Dermis blood vessel endothelial cell (primary cell): ENCODE data around the gene RRP7A. TPM values are rescaled to one million over a fixed set of nuclear protein-coding genes. Genes with fewer than 3 reads are reported as not detected.
A peak's percentile ranks its signal among the peaks of the same experiment; 100 is the strongest.
"Not testable (repeated sequence)": the region's sequence is repeated elsewhere in the genome, so short reads cannot be mapped to it uniquely, and the experiment has no call there.

Experiments used
- DNase-seq: peaks from one replicate; pipeline ENCODE4 v3.0.0; 2010
- total RNA-seq: library from RNA; depleted of rRNA; stranded (reverse); fragments of >200 nt; gene quantifications from 2 replicates; pipeline ENCODE4 v1.2.3, GENCODE V29; 2014

RRP7A gene
- total RNA-seq, 1 donor from 2014 or later: 30.8 TPM

DNA sequence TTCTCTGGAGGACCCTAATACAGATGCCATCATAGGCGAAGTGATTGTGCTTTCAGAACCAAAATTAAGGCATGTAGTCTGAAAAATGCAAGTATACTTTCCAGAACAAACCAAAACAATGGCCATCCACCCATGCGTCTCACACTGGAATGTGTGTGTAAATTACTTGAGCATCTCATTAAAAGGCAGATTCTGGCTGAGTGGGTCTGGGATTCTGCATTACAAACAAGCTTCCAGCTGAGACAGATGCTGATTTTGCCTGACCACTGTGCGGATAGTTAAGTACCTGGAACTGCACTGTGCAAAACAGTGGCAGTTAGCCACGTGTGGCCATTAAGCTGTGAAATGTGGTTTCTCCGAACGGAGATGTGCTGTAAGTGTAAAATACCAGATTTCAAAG lies 26.2 kb downstream of the RRP7A start:
- DNase-seq: no peak

DNA sequence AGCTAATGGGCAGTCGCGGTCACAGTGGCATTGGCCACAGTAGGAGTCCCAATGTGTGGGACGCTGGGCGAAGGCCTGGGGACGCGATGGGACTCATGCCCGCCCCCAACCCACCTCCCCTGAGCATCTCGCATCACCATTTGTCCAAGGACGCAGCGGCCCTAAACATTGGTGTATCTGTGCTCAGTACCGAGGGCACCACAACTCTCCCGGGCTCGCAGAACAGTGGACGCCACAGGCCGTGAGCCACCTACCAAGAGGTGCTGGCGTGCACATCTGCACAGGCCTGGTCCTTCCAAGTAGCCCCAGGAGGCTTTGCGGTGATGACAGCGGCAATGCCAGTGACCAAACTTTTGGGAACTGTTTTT lies 27.3 kb downstream of the RRP7A start:
- DNase-seq: no peak

DNA sequence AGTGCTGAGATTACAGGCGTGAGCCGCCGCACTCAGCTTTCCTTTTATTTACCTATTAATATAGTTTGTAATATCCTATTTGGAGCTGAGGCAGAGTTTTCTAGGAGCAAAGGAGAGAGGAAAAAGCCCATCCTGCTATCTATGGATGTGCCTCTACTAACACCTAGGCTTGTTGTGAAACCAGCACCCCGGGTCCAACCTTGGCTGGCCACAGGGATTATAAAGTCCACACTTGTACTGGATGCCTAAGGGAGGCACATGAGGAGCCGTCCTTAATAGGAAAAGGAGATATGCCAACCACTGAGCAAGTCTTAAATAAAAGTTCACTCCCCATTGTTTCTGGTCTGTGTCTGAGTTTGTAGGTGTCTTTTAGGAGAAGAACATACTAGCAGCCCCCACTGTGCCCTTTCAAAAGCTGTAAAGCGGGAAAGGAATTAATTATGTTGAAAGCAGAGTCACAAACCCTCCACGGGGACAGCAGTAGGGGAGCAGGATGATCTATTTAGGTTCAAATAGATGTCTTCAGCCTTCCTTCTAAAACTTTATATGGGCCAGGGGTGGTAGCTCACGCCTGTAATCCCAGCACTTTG lies 29.3 kb downstream of the RRP7A start:
- no peak for DNase-seq

DNA sequence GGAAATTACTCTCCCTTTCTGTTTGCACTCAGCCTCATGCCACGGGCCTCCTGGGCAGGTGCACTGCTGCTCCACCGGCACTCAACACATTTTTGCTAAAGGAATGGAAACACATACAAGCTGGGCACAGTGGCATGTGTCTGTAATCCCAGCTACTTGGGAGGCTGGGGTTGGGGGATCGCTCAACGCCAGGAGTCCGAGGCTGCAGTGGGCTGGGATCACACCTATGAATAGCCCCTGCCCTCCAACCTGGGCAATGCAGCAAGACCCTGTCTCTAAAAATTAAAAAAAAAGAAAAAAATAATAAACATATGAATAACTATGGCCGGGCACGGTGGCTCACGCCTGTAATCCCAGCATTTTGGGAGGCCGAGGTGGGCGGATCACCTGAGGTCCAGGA lies 30.6 kb downstream of the RRP7A start:
- no peak for DNase-seq

DNA sequence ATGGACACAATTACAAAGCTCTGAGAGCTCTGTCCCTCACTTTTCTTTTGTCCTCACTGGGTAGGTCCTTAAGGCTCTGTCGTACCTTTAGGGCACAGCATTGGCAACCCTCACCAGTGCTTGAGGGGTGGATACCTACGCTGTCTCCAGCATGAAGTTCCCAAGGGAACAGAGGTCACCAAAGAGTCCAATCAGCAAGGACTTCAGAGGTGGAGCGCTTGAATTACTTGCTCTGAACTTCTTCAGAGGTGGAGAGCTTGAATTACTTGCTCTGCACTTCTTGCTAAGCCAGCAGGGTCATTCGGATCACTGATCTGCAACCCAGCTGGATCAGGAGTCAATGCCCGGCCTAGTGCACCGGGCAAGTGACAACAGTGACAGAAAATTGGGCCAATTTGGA lies 35.1 kb downstream of the RRP7A start:
- no peak for DNase-seq

DNA sequence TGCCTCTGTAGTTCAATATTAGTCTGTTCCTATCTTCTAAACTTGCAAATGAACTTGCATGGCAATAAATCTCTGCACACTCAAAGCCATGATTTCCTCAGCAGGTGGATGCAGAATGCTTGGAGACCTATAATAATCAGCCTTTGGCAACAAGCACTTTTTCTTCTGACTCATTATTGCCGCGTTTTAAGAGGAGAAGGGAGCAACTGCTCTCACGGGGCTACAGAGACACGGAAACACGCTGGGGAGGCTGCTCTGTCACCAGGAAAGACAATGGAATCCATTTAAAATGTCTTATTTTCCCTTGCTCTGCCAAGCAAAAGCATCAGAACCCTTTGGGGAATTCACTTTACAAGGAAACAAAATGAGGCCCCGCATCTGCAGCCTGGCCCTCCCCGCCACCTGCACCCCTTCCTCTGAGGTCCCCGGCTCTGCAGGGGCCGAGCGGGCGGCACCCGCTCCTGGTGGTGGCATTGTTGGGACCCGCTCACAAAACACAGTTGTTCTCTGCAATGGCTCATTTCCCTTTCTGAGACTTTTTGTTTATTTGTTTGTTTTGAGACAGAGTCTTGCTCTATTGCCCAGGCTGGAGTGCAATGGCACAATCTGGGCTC lies 35.9 kb downstream of the RRP7A start:
- DNase-seq: not testable (repeated sequence)

DNA sequence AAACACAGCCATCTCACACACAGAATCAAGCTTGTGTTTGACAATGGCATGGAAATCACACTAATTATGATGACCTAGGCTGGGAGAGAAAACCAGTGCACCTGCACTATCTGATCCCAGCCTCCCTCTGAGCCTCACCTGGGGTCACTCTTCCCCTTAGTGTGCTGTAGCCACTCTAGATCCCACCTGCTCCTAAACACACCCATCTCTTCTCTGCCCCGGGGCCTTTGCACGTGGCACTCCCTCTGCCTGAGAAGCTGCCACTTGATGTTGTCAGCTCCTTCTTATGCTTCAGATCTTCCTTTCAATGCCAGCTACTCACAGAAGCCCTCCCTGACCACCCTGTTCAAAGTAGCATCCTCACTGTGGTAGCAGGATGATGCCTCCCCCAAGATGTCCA lies 44.5 kb downstream of the RRP7A start:
- no peak for DNase-seq

DNA sequence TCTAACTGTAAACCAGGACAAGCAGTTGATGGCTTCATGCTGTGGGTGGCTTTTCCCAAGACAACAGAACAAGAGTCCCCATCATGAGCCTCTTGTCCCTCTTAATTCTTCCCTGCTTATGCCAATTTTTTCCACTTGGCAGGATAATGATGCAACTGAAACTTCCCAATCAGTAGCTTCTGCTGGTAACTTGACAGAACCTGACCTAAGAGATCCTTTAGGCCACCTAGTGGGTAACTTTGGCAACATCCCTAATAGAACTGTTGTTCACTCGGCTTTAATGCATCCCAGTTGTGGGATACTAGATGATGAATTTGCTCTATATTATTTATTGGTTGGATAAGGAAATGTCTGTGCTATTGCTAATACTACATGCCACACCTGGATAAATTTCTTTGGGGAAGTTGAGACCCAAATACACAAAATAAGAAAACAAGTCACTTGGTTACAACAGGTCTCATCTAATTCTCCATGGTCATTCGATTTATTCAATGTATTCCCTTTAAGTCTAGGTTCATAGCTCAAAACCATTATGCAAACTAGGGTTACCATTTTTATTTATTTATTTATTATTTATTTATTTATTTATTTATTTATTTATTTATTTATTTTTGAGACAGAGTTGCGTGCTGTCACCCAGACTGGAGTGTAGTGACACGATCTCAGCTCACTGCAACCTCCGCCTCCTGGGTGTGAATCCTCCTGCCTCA lies 46.0 kb downstream of the RRP7A start:
- DNase-seq: peak; percentile 74

DNA sequence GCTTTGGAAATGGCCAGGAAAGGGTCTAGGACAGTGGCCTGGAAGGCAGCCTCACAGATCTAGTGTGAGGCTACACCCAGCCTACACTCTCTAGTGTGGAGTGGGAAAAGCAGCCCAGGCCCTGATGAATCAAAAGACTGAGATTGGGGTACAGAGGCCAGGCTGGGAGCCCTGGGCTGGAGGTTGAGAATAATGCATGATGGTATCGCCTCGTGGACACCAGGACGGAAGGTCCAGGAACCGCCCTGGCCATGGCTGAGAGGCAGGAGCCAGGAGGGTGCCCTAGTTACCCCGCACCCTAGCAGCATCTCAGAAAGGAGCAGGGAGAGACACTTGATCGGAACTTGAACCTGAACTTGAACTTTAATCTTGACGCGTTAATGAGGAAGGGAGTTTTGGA lies 46.9 kb downstream of the RRP7A start:
- no peak for DNase-seq

DNA sequence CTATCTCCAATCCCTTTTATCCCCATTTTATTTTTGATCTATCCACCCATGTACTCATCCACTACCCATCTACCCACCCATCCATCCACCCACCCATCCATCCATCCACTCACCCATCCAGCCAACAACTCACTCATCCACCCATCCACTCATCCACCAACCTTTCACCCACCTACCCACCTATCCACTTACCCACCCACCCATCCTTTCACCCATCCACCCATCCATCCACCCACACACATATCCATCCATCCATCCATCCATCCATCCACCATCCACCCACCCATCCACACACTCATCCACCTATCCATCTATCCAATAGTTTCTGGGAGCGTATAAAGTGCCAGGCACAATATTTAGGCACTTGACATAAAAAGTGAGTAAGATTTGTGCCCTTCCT lies 48.2 kb downstream of the RRP7A start:
- DNase-seq: no peak

DNA sequence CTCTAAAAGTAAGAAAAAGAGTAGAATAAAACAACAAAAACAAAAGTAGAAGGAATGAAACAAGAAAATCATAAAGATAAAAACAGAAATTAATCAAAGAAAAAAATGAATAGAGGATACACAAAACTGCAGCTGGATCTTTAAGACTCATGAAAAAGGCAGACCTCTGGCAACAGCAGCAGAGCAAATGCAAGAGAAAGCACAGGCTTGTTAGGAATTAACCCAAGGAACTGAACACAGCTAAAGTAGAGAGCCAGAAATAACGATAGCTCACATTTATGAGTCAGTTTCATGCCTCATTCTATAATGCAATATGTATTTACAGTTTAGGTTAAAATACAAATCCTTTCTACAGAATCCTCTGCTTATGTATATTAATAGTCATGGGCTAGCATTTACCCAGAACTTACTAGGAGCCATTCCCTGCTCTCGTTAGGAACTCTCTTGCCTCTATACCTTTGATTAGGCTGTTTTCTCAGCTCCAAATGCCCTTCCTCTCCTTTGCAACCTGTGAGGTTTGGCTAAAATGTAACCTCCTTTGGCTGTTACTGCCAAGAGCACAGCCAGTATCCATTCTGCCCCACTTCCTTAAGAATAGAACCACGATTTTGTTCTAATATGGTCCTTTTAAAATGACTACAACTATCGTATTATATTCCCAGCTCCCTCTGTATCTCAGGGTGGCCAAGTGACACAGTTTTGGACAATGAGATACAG lies 49.1 kb downstream of the RRP7A start:
- no peak for DNase-seq

DNA sequence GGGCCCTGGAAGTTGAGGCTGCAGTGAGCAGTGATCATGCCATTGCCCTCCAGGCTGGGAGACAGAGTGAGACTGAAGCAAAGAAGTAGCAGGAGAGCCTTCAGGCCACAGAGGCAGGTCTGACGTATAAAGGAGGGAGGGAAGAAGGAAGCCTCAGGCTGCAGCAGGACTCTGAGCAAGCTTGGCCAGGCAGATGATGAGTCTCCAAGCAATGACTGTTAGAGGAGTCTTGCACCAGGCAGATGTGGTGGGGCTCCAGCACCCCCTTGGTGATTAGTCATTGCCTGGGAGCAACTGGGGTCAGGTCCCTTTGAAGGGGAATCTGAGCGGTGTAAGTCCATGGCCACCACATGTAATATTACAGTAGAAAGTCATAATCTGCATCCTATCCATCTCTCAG lies 50.8 kb downstream of the RRP7A start:
- DNase-seq: no peak

DNA sequence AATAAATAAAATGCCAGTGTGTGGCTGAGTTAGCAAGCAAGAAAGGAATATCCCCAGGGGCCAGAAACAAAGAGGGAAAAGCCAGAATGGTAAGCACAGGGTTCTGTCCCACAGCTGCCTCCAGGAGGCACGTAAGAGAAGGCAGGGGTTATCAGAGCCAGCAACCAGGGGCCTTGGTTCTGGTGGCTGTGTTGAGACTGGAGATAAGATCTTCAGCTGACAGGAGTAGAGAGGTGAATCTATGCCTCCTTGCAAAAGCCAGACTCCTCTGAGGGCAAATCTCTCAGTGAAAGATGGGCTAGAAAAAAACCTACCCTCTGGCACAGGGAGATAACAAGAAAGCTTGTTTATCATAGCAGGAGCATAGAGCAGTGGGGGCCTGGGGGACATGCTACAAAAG lies 57.6 kb downstream of the RRP7A start:
- no peak for DNase-seq

DNA sequence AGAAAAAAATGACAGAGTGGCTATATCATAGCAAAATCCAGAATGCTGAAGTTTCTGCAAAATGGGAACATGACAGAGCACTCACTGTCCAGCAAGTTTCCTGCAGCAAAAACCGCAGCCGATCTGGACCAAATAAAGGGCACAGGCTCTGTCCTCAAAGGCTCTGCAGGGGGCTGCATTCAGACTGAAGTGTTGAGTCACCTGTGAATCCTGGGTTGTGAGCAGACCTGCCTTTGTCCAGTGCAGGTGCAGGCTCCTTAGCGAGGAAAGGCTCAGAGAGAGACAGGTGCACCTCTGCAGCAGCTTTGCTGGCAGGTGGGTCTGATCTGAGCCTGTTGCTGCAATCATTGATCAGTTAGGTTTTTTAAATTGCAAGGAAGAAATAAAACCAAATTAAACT lies 58.1 kb downstream of the RRP7A start:
- DNase-seq: no peak

Other genes starting within 250 kb of the RRP7A start
- gene TCF20, start 249.1 kb downstream of the RRP7A start, total RNA-seq: 25.7 and 29.0 TPM in 2 replicates
- gene NFAM1, start 87.4 kb downstream of the RRP7A start, total RNA-seq: not detected in 2 replicates
- 3.0 and 3.1 TPM in 2 replicates for gene SERHL2, start 34.2 kb upstream of the RRP7A start, total RNA-seq
- 27.9 and 43.3 TPM in 2 replicates for gene POLDIP3, start 95.1 kb upstream of the RRP7A start, total RNA-seq
- 0.47 TPM in 1 of 2 replicates, not detected in the other for gene ATP5MGL, start 120.8 kb upstream of the RRP7A start, total RNA-seq
- gene CYB5R3, start 129.6 kb upstream of the RRP7A start, total RNA-seq: 139 and 192 TPM in 2 replicates
- gene A4GALT, start 201.1 kb upstream of the RRP7A start, total RNA-seq: 52.5 and 60.2 TPM in 2 replicates